Measurements from ENCODE around the gene NBPF3.

- TF ChIP-seq CTCF (IDR thresholded peaks at IDR 0.05) (no peak), POLR2A (IDR thresholded peaks at IDR 0.05) (no peak)
These were observed 10.0 kb downstream of the NBPF3 start for GRCh38 chr1:21449906-21450305.

Measured in esophagus squamous epithelium (tissue), 4 donors.